K562 (cell line): ENCODE results near the gene CNPY2. TPM values are rescaled to one million over a fixed set of nuclear protein-coding genes. Genes with fewer than 3 reads are reported as not detected.

ENCODE experiments used
- C11orf30 ChIP-seq: fragments of 450-650 bp; IDR thresholded peaks from 2 replicates; pipeline ENCODE4 v1.6.1; 2016; ENCODE audit warnings: low read depth, mild to moderate bottlenecking
- CEBPG ChIP-seq, 3 experiments: fragments of 200-800 bp in 1 of 3; sonication (Bioruptor generic) in 1 of 3; sonication (generic) in 1 of 3; formaldehyde crosslinking in 1 of 3; IDR thresholded peaks in 2 of 3; conservative IDR thresholded peaks in 1 of 3; 2 replicates each; pipeline versions ENCODE4 v1.6.1 to v1.8.0; 2016 to 2022; ENCODE audit warnings: missing compliant biosample characterization in 2 of 3, missing genetic modification characterization in 2 of 3, mild to moderate bottlenecking in 1 of 3, missing genetic modification reagents in 1 of 3
- CHD2 ChIP-seq: IDR thresholded peaks from 2 replicates; pipeline ENCODE4 v1.6.1; 2011; ENCODE audit warnings: low read depth, low read length
- GTF2F1 ChIP-seq: IDR thresholded peaks from 2 replicates; pipeline ENCODE4 v1.6.1; 2011; ENCODE audit warnings: low read depth, low read length, improper control_type of control experiment
- JUN ChIP-seq, 2 experiments: sonication (generic) in 1 of 2; formaldehyde crosslinking in 1 of 2; IDR thresholded peaks; 2 replicates each; pipeline versions ENCODE4 v1.6.1 to v1.8.0; 2012 to 2022; ENCODE audit warnings: borderline replicate concordance in 2 of 2, mild to moderate bottlenecking in 2 of 2, improper control_type of control experiment in 1 of 2, low read depth in 1 of 2, low read length in 1 of 2, missing genetic modification reagents in 1 of 2
- JUNB ChIP-seq: fragments of 450-650 bp; formaldehyde crosslinking; conservative IDR thresholded peaks from 2 replicates; pipeline ENCODE4 v1.4.0; 2020; ENCODE audit warnings: mild to moderate bottlenecking
- KDM4B ChIP-seq, 2 experiments: fragments of 450-650 bp in 1 of 2; sonication (generic) in 1 of 2; IDR thresholded peaks; 2 replicates each; pipeline ENCODE4 v1.6.1; 2016 to 2017; ENCODE audit warnings: borderline replicate concordance in 2 of 2, antibody characterized with exemption in 1 of 2, low read depth in 1 of 2, mild to moderate bottlenecking in 1 of 2
- KHSRP ChIP-seq: fragments of 450-650 bp; IDR thresholded peaks from 2 replicates; pipeline ENCODE4 v1.6.1; 2017
- MCM2 ChIP-seq: fragments of 450-650 bp; IDR thresholded peaks from 2 replicates; pipeline ENCODE4 v1.6.1; 2017; ENCODE audit warnings: low read depth, mild to moderate bottlenecking
- NFE2 ChIP-seq: IDR thresholded peaks from 2 replicates; pipeline ENCODE4 v1.6.1; 2014; ENCODE audit warnings: antibody characterized with exemption, low read depth
- RFX5 ChIP-seq: IDR thresholded peaks from 2 replicates; pipeline ENCODE4 v1.6.1; 2011; ENCODE audit warnings: low read depth, mild to moderate bottlenecking, improper control_type of control experiment, low read length
- ZFX ChIP-seq: sonication (generic); formaldehyde crosslinking; IDR thresholded peaks from 2 replicates; pipeline ENCODE4 v1.8.0; 2022; ENCODE audit warnings: mild to moderate bottlenecking, missing genetic modification reagents, moderate library complexity
- polyA plus RNA-seq, 8 experiments: library from polyadenylated mRNA; depleted of rRNA in 4 of 8; stranded (reverse) in 5 of 8; unstranded in 3 of 8; fragments of >200 nt; fragmentation: Nextera tagmentation in 2 of 8; fragmentation: Illumina TruSeq in 1 of 8; extraction: Ambion mirVana in 2 of 8; extraction: Trizol in 1 of 8; gene quantifications; 2 replicates each; pipeline versions ENCODE4 v1.2.1 to v1.2.3, GENCODE V29; 2011 to 2014; ENCODE audit warnings: inconsistent platforms in 1 of 8, missing spikeins in 1 of 8
- total RNA-seq, 7 experiments: library from RNA; depleted of rRNA in 6 of 7; stranded (reverse); fragments of >200 nt in 6 of 7; fragmentation: Illumina TruSeq in 2 of 7; extraction: Trizol in 2 of 7; gene quantifications; 2 replicates each; pipeline versions ENCODE4 v1.2.1 to v1.2.3, GENCODE V29; 2011 to 2021; ENCODE audit warnings: low replicate concordance in 1 of 7
- TF ChIP-seq, protein P1 (sequence below): fragments of 250-450 bp; sonication (Bioruptor Pico); IDR thresholded peaks from 2 replicates; pipeline ENCODE4 v1.4.0; 2020; ENCODE audit warnings: mild to moderate bottlenecking, moderate library complexity
- TF ChIP-seq, protein P2 (sequence below): sonication (generic); formaldehyde crosslinking; IDR thresholded peaks from 2 replicates; pipeline ENCODE4 v1.8.1; 2023; ENCODE audit warnings: mild to moderate bottlenecking, missing genetic modification reagents, moderate library complexity
- TF ChIP-seq, protein P3 (sequence below): sonication (generic); formaldehyde crosslinking; IDR thresholded peaks from 2 replicates; pipeline ENCODE4 v1.8.1; 2022; ENCODE audit warnings: missing genetic modification reagents
- TF ChIP-seq, protein P4 (sequence below): fragments of 450-650 bp; IDR thresholded peaks from 2 replicates; pipeline ENCODE4 v1.6.1; 2016; ENCODE audit warnings: missing biosample characterization, missing genetic modification characterization
- TF ChIP-seq, protein P5 (sequence below): fragments of 450-650 bp; IDR thresholded peaks from 2 replicates; pipeline ENCODE4 v1.6.1; 2016; ENCODE audit warnings: borderline replicate concordance
- TF ChIP-seq, protein P6 (sequence below): sonication (generic); formaldehyde crosslinking; IDR thresholded peaks from 2 replicates; pipeline ENCODE4 v1.9.0; 2022; ENCODE audit warnings: mild to moderate bottlenecking, missing genetic modification reagents

CNPY2 gene
- total and polyA plus RNA-seq, 9 of the 15 experiments (the other 6 are each of a cell fraction or from before 2014, with no cell fraction given): 33.8 to 190 (median 138) TPM

DNA sequence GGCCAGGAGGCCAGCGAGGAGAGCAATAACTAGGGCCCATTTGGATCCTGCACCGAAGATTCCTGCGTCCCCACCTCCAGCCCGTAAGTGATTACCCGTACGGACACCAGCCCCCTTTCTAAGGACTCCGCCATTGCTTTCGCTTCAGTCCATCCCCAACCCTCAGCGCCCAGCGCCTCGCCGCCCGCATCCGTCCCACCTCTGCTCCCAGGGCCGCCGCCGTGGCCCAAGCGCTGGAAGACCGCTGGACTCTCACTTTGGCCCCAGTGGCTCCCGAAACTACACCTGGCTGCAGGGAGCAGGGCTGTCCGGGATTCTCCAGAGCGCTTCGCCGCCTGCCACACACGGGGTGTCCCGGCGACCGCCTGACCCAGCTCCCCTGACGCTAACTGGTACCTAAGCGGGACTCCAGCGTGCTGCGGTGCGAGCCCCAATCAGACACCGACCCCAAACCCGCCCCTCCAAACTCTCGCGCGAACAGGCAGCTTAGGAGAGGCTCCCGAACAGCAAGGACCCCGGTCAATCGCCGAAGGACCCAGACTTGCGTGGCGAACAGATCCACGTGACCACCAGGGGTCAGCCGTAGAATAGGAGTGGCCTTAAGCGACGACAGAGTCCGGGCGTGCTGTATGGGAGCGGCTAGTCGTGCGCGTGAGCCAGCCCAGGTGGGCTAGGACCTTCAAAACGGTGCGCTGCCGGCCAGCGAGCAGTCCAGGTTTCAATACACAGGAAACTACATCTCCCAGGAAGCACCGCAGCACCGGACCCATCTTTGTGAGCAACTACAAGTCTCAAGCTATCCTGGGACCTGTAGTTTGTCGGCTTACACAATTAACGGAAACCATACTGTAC is at the start of gene CNPY2 (continued):
- TF ChIP-seq, protein P1, sequence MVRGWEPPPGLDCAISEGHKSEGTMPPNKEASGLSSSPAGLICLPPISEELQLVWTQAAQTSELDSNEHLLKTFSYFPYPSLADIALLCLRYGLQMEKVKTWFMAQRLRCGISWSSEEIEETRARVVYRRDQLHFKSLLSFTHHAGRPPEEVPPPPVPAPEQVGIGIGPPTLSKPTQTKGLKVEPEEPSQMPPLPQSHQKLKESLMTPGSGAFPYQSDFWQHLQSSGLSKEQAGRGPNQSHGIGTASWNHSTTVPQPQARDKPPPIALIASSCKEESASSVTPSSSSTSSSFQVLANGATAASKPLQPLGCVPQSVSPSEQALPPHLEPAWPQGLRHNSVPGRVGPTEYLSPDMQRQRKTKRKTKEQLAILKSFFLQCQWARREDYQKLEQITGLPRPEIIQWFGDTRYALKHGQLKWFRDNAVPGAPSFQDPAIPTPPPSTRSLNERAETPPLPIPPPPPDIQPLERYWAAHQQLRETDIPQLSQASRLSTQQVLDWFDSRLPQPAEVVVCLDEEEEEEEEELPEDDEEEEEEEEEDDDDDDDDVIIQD (CRISPR knock-in tag): no peak
- TF ChIP-seq, protein P2, sequence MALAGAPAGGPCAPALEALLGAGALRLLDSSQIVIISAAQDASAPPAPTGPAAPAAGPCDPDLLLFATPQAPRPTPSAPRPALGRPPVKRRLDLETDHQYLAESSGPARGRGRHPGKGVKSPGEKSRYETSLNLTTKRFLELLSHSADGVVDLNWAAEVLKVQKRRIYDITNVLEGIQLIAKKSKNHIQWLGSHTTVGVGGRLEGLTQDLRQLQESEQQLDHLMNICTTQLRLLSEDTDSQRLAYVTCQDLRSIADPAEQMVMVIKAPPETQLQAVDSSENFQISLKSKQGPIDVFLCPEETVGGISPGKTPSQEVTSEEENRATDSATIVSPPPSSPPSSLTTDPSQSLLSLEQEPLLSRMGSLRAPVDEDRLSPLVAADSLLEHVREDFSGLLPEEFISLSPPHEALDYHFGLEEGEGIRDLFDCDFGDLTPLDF: no peak
- no peak for TF ChIP-seq JUN (IDR thresholded peaks at IDR 0.05; ENCODE audit: borderline replicate concordance, low read depth, low read length)
- TF ChIP-seq JUN (CRISPR knock-in tag; IDR thresholded peaks at IDR 0.05; ENCODE audit: borderline replicate concordance): no peak
- TF ChIP-seq CEBPG (CRISPR knock-in tag; IDR thresholded peaks at IDR 0.05): peak; percentile 45; the same call in 1 of the 2 replicates
- TF ChIP-seq CEBPG (tag; conservative IDR thresholded peaks at IDR 0.05 in 1 of 2, IDR thresholded peaks at IDR 0.05 in 1 of 2): no peak
- peak; percentile 75 for TF ChIP-seq ZFX (CRISPR knock-in tag)
- peak; percentile 25; the same call in 1 of the 2 replicates for TF ChIP-seq GTF2F1
- TF ChIP-seq, protein P3, sequence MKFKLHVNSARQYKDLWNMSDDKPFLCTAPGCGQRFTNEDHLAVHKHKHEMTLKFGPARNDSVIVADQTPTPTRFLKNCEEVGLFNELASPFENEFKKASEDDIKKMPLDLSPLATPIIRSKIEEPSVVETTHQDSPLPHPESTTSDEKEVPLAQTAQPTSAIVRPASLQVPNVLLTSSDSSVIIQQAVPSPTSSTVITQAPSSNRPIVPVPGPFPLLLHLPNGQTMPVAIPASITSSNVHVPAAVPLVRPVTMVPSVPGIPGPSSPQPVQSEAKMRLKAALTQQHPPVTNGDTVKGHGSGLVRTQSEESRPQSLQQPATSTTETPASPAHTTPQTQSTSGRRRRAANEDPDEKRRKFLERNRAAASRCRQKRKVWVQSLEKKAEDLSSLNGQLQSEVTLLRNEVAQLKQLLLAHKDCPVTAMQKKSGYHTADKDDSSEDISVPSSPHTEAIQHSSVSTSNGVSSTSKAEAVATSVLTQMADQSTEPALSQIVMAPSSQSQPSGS (CRISPR knock-in tag): no peak
- peak; percentile 98 for TF ChIP-seq CHD2
- TF ChIP-seq KDM4B (IDR thresholded peaks at IDR 0.05; ENCODE audit: borderline replicate concordance in 2 of 2, low read depth in 1 of 2): peak in 1 of 2 experiments; percentile 50; a peak in 1 of 4 replicates
- no peak for TF ChIP-seq KHSRP
- TF ChIP-seq, protein P4, sequence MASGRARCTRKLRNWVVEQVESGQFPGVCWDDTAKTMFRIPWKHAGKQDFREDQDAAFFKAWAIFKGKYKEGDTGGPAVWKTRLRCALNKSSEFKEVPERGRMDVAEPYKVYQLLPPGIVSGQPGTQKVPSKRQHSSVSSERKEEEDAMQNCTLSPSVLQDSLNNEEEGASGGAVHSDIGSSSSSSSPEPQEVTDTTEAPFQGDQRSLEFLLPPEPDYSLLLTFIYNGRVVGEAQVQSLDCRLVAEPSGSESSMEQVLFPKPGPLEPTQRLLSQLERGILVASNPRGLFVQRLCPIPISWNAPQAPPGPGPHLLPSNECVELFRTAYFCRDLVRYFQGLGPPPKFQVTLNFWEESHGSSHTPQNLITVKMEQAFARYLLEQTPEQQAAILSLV (tag): no peak
- no peak for TF ChIP-seq MCM2
- peak; percentile 86 for TF ChIP-seq NFE2
- no peak for TF ChIP-seq RFX5
- TF ChIP-seq, protein P5, sequence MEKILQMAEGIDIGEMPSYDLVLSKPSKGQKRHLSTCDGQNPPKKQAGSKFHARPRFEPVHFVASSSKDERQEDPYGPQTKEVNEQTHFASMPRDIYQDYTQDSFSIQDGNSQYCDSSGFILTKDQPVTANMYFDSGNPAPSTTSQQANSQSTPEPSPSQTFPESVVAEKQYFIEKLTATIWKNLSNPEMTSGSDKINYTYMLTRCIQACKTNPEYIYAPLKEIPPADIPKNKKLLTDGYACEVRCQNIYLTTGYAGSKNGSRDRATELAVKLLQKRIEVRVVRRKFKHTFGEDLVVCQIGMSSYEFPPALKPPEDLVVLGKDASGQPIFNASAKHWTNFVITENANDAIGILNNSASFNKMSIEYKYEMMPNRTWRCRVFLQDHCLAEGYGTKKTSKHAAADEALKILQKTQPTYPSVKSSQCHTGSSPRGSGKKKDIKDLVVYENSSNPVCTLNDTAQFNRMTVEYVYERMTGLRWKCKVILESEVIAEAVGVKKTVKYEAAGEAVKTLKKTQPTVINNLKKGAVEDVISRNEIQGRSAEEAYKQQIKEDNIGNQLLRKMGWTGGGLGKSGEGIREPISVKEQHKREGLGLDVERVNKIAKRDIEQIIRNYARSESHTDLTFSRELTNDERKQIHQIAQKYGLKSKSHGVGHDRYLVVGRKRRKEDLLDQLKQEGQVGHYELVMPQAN: peak; percentile 73
- TF ChIP-seq, protein P6, sequence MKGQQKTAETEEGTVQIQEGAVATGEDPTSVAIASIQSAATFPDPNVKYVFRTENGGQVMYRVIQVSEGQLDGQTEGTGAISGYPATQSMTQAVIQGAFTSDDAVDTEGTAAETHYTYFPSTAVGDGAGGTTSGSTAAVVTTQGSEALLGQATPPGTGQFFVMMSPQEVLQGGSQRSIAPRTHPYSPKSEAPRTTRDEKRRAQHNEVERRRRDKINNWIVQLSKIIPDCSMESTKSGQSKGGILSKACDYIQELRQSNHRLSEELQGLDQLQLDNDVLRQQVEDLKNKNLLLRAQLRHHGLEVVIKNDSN (CRISPR knock-in tag): peak; percentile 94
- no peak for TF ChIP-seq JUNB (CRISPR knock-in tag)
- TF ChIP-seq C11orf30: peak; percentile 73
